ENCODE data around the gene DUSP7.

Gene DUSP7

GRCh38 chr3:52029535-52029934 lies 26.8 kb downstream of the DUSP7 start:
- DNase-seq (ENCODE audit: low spot score), result no peak

GRCh38 chr3:52029053-52029452 lies 27.3 kb downstream of the DUSP7 start:
- DNase-seq (ENCODE audit: low spot score), result no peak

GRCh38 chr3:52028572-52028971 lies 27.8 kb downstream of the DUSP7 start:
- DNase-seq (ENCODE audit: low spot score), result peak; percentile 48

GRCh38 chr3:52026041-52026440 lies 30.3 kb downstream of the DUSP7 start:
- DNase-seq (ENCODE audit: low spot score), result no peak

- DNase-seq (ENCODE audit: low spot score), result no peak
These were observed 30.9 kb downstream of the DUSP7 start for GRCh38 chr3:52025453-52025852.

- no peak for DNase-seq (ENCODE audit: low spot score)
These were observed 31.5 kb downstream of the DUSP7 start for GRCh38 chr3:52024765-52025452.

- DNase-seq (ENCODE audit: low spot score), result no peak
These were observed 32.3 kb downstream of the DUSP7 start for GRCh38 chr3:52023860-52024764.

- no peak for DNase-seq (ENCODE audit: low spot score)
These were observed 33.1 kb downstream of the DUSP7 start for GRCh38 chr3:52023101-52023770.

GRCh38 chr3:52022323-52023100 lies 33.9 kb downstream of the DUSP7 start:
- DNase-seq (ENCODE audit: low spot score), result peak; percentile 71

- DNase-seq (ENCODE audit: low spot score), result no peak
These were observed 34.7 kb downstream of the DUSP7 start for GRCh38 chr3:52021489-52022268.

- DNase-seq (ENCODE audit: low spot score), result no peak
These were observed 35.6 kb downstream of the DUSP7 start for GRCh38 chr3:52020796-52021195.

- no peak for DNase-seq (ENCODE audit: low spot score)
These were observed 36.9 kb downstream of the DUSP7 start for GRCh38 chr3:52019352-52020080.

- DNase-seq (ENCODE audit: low spot score), result no peak
These were observed 37.9 kb downstream of the DUSP7 start for GRCh38 chr3:52018319-52019000.

GRCh38 chr3:52017586-52017985 lies 38.8 kb downstream of the DUSP7 start:
- no peak for DNase-seq (ENCODE audit: low spot score)

GRCh38 chr3:52015438-52016228 lies 40.7 kb downstream of the DUSP7 start:
- DNase-seq (ENCODE audit: low spot score), result no peak

GRCh38 chr3:52014613-52015012 lies 41.8 kb downstream of the DUSP7 start:
- DNase-seq (ENCODE audit: low spot score), result no peak

GRCh38 chr3:52013802-52014598 lies 42.4 kb downstream of the DUSP7 start:
- no peak for DNase-seq (ENCODE audit: low spot score)

- no peak for DNase-seq (ENCODE audit: low spot score)
These were observed 43.7 kb downstream of the DUSP7 start for GRCh38 chr3:52012699-52013098.

Measured in AG20443 (cell line).